HG03025 (cell line): Measurements from ENCODE around the gene RGS1.

Source experiments
- ATAC-seq: cut with Tn5 transposase; IDR thresholded peaks from one replicate; pipeline ENCODE4 v1.9.1; 2021; ENCODE audit warnings: mild to moderate bottlenecking, moderate library complexity; ENCODE audit not compliant: unreplicated experiment, low FRiP score

Gene RGS1

DNA sequence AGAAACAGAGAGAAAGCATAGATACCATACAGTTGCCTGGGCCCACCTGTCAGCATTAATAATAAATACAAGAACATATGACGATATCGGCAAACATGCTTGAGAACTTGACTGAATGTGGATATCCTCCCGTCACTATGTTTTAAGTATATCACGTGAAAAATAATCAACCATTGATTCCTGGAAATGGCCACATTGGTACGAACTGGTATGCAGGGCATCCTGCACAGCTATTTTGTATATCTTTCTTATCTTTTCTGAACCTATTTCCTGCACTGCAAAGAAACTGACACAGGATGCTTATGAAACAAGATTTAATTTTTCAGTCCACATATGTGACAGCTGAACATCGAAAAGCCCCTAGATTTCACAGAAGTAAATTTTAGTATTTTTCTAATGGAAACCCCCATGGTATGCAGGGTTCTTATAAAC, 22.8 kb upstream of the RGS1 start:
- ATAC-seq, result no peak

- ATAC-seq, result no peak
Observed at GRCh38 chr1:192553741-192554140, 21.8 kb upstream of the RGS1 start.

GRCh38 chr1:192554904-192555303, 20.7 kb upstream of the RGS1 start:
- ATAC-seq, result no peak

DNA sequence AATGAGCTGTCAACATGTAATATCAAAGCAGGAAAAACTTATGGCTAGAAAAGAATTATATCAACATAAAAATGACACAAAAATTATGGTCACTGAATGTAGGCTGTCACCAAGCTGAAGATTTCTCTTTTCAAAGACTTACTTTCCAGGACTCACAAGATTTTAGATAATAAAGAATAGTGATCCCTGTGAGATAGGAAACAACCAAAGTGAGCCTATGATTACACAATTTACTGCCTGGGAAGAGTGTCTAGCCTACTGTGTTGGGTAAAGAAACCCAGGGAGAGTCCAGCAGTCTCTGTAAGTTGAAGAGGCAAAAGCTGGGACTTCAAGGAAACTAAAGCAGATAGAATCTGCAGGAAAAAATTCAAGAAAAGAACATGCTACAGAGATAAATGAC, 20.2 kb upstream of the RGS1 start:
- no peak for ATAC-seq

- ATAC-seq, result no peak
Observed at GRCh38 chr1:192557841-192558595, 17.6 kb upstream of the RGS1 start.

GRCh38 chr1:192559115-192560006, 16.2 kb upstream of the RGS1 start:
- no peak for ATAC-seq

GRCh38 chr1:192561301-192561700, 14.3 kb upstream of the RGS1 start:
- no peak for ATAC-seq

- ATAC-seq, result no peak
Observed at GRCh38 chr1:192563129-192563528, 12.4 kb upstream of the RGS1 start.

DNA sequence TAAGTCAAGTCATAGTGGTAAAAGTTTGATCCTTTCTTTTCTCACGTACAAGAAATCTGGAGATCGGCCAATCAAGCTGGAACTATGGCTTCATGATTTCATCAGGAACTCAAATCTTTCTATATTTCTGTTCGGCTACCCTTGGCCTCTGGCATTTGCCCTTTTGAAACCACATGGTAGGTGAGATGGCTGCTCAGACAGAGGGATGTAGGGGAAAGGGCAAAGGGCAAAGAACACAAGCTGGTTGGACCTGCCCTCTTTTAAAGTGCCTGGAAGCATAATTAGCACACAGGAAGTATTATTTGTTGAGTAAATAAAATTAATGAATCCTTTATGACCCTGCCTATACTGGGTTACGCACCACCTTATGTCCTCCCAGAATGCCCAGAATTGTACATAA, 11.5 kb upstream of the RGS1 start:
- ATAC-seq, result no peak

DNA sequence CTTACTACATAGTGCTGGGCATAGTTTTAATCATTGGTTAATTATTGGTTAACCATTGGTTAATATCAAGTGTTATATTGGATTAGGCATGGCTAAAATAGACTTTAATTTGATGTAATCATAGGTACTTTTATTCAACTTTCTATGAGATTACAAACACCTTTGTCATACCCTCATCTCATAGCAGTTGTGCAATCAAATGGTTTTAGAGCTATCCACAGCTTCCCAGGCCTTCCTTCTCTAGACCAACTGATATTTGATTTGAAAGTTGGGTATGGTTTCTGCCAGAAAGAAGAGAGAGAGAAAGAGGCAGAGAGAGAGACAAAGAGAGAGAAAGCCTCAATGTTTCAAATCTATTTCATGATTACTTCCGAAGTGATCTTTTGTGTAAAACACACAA, 9.6 kb upstream of the RGS1 start:
- ATAC-seq, result no peak

DNA sequence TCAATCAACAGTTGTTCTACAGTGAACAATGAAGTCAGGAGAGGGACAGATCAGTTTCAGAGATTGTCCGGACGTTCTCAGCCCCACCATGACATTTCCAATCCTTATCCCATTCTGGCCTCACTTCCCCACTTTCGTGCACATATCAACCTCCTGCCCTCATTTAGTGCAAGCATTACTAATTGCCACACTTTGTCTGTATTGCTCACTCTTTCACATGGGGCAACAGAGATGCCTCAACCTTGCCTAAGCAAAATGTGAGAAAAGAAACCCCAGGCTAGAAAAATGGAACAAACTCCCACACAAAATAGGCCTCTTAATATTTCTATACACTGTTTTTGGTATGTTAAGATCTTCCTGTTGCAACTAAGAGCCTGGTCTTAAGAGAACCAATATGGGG, 8.9 kb upstream of the RGS1 start:
- no peak for ATAC-seq

DNA sequence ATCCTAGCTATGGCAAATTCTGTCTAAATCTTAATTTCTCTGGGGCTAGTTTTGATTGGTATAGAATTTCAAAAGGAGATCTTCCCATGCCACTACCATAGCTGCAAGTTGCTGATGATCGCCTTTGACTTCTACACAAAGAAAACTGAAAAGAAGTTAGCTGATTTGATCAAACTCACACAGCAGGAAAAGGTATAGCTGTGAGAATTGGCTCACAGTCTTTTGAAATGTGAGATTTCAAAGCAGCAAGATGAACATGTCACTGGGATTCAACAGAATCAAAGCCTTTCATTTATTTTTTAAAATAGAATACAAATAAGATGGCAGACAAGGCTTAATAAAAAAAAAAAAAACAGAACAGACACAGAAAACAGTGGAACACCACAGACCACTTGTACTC, 7.5 kb upstream of the RGS1 start:
- no peak for ATAC-seq

DNA sequence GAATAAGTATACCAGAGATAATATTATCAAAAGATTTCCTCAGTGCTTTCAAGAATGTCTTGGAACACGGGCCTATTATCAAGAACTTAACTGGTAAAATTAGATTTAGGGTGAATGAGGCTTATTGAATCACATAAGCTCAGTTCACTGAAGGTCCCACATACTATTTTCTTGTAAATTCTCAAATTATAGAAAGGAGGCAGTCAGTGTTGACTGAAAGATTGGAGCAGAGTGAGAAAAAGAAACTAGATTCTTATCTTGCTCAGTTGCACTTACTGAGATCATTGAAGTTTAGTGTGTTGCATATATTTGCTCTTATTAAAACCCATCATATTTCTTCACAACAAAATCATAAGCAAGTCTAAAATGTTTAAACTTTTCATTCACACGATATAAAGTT, 3.9 kb upstream of the RGS1 start:
- no peak for ATAC-seq

- no peak for ATAC-seq
Observed at GRCh38 chr1:192573499-192573898, 2.1 kb upstream of the RGS1 start.

DNA sequence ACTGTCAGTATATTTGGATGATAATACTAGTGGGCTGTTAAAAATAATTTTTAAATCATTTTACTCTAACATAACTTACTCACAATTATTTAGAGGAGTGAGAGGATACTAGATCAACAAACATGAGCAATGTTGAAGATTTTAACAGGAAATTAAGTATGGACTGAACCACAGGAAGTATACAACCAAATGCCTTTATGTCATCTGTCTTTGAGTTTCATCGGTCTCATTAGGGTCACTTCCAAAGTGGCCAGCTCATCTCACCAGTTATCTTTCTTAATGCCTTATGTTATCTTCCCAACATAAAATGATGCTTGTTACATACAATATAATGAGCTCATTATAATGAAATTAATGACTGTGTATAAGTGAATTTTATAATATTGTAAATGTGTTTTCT, 1.5 kb upstream of the RGS1 start:
- ATAC-seq, result no peak

DNA sequence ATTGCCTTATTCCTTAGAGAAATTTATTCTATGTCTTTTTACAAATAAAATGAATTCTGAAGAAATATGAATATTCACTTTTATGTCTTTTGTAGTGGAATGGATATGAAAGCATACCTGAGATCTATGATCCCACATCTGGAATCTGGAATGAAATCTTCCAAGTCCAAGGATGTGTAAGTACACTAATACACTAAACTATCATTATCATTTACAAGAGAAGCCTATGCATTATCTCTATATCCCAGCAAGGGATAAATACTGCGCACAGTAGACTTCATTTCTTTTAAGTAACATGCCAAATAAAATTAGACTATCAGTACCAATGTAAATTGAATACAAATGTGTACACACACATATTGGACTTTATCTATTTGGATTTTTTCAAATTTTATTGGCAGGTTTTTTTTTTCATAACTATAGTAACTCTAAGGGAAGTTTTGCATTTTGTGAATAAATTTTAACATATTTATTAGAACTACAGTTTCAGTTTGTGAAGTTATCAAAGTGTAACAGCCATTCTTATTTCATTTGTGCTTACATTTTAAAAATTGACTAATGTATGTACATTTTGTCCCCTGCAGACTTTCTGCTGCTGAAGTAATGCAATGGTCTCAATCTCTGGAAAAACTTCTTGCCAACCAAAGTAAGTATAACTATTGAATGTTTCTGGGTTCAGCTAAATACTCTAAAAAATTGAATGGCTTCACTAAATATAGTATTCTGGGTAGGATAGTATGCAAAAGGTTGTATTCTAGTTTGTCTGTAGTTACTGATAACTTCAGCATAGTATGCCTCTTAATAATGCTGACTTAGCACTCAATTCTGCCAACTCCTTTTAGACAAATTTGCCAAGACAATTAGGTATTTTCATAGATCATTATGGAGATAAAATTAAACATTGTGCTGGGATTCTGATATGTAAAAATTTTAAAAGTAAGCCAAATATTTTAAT, 894 bp downstream of the RGS1 start:
- ATAC-seq, result no peak

GRCh38 chr1:192577145-192578140, 1.9 kb downstream of the RGS1 start:
- no peak for ATAC-seq

DNA sequence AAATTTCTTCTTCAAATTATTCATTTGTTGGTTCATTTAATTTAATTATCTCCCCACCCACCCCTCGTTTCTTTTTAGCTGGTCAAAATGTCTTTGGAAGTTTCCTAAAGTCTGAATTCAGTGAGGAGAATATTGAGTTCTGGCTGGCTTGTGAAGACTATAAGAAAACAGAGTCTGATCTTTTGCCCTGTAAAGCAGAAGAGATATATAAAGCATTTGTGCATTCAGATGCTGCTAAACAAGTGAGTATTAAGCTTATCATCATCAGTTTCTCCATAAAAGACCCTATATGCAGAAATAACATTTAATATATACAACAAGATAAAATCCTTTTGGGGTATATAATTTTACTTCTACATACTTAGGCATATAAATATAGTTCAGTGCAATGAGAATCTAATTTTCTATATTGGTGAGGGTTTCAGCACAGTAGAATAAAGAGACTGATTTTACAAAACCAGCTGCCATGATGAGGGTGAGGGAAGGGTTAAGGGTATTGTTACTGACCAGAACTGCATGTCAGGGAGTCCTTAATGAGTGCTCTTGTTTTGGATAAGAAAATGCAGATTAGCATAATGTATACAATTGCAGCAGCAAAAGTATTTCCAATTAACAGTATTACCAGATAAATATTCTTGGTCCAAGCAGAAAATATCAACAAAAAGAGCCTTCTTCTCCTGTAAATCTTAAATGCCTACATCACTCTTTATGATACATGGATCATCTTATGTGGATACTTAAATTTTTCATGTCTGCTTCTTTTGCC, 2.8 kb downstream of the RGS1 start:
- ATAC-seq, result no peak
